ENCODE results near the gene NFATC1. TPM values are rescaled to one million over a fixed set of nuclear protein-coding genes. Genes with fewer than 3 reads are reported as not detected.

Gene NFATC1
- total RNA-seq, 1 donor from 2014 or later, result 35.4 TPM

DNA sequence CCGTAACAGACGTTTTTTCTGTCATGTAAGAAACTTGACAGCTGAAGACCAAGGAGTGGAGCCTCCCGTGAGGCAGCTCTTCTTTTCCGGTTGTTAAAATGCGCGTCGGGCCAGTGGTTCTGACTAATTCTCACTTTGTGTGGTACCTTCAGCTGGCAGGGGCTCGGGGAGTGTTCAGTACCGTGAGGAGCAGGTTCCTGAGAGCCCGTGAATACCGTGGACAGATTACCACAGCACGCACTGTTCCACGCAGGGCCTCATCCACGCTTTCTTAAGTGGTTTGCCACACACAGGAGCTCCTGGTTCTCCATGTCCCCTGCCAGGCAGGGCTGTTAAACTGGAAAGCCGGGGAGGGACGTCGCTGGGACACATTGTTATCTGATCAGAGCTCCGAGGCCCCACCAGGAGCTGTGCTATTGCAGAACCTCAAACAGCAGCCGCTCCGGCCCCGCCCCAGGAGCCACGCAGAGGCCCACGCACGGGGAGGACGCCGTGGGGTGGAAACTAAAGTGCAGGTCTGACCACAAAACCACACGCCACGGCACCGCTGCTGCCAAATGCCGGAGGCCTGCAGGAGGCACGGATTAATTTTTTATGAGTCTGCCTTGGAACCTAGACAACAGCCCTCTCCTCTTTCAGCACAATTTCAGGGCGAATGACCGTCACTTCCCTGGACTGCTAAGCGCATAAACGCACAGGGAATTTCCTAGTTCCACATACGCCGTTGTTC is 43.3 kb downstream of the NFATC1 start:
- no peak for DNase-seq (ENCODE audit: low spot score)

DNA sequence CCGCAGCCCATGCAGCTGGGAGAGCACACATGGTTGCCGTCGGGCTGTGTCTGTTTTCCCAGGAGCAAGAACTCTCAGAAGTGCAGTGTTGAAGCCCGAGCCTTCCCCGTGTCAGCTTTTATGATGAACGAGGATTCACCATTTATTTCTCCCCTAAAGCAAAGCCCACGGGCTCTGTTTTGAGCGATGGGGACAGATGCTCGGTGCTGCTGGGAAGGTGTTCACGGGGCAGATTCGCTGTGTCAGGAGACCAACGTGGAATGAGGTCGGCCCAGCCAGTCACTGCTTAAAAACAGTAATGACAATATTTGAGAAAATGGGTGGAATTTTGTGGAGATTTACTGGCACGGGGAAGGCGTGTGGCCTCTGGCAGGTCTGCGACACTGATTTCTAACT is 43.9 kb downstream of the NFATC1 start:
- DNase-seq (ENCODE audit: low spot score), result no peak

DNA sequence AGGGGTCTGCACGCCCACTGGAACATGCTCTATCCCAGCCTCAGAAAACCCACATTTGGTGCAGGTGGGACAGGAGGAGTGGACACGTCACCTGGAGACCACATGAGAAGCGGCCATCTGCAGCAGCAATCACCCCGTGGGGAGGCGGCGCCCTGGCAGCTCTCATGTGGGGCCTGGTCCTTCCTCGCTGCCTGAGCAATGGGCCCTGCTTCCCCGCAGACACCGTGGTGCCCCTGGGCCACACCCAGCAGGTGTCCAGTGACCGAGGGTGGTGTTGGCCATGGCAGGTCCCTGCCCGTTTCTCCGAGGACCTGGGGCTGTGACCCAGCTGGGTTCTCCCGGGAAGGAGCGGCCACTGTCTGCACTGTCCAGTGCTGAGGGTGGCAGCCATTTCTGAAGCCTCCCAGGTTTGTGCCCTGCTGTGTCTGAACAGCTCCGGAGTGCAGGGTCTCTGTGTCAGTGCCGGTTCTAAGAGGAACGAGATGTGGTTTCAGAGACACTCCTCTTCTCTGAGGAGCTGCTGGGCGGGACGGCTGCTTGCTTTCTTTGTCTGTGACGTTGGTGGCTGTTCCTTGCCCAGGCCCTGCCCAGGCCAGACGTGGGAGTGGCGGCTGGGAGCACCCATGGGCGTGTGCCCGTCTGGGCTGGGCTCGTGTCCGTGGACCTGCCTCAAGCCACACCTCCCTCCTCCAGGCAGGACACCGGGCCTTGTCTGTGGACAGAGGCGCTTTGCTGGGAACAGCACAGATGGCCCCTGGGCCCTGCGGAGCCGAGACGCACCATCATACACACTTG is 44.8 kb downstream of the NFATC1 start:
- no peak for DNase-seq (ENCODE audit: low spot score)

GRCh38 chr18:79441420-79441819 is 45.7 kb downstream of the NFATC1 start:
- no peak for DNase-seq (ENCODE audit: low spot score)

GRCh38 chr18:79442508-79443221 is 46.9 kb downstream of the NFATC1 start:
- no peak for DNase-seq (ENCODE audit: low spot score)

DNA sequence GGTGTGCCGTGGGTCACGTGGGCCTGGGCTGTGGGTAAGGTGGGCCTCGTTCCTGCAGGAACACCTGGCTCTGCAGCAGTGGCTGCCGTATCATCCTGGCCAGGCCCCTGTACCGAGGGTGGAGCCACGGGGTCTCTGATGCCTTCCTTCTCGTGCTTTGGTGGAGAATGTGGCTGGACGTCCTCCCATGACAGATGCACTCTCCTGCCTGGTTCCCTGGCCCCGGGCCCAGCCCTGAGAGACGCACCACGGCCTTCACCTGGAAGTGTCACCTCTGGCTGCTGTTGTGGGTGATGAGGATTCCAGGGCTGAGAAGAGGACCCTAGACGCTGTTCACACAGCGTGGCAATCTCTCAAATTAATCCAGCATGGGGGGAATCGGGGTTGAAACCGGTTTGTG is 49.5 kb downstream of the NFATC1 start:
- DNase-seq (ENCODE audit: low spot score), result no peak

DNA sequence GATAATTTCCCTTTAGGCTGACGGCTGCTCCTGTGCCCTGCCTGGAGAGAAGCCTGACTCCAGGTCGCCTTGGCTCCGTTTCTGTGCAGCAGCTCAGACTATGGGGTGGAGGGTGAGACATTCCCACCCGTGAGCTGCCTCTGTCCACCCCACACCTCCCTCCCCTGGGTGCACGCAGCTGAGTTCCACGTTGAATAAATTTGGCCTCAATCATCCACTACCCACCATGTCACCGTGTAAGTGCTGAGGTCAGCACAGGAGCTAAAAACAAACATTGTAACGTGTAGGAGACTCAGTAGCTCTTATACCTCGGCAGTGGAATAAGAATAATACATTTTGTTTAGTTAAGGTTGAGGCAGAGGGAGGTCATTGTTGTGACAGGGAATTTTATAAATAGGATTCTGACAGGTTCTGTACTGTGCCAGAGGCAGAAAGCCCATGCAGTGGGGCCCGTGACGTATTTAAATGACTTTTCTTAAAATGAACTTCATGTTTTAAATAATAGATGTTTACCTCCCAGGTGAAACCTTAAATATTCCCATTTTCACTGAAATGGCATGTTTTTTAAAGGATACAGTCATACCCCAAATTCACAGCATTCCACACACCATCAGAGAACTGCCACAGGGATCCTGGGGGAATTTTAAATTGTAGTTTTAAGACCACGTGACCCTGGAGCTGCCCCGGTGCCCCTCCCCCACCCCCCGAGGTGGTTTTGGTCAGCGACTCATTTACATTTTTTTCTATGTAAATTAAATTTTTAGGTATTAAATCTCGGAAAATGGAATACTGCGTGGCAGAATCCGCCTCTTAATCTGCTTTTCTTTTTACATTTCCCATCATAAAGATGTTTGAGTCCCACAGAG is 50.2 kb downstream of the NFATC1 start:
- DNase-seq (ENCODE audit: low spot score), result no peak

DNA sequence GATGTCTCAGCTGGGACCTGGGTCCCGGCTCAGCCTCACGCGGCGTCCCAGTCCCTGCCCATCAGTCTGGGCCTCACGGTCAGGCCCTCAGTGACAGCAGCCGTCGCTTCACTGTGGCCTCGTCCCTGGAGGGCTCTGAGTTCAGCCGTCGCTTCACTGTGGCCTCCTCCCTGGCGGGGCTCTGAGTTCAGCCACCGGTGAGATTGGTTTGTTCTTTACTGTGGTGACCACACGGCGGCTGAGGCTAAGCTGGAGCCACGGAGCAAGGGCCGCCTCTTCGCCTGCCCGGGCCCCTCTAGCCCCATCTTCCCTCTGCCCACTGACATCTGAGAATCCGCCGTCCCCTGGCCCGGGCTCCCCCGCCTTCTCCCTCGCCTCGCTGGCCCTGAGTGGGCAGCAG is 51.2 kb downstream of the NFATC1 start:
- no peak for DNase-seq (ENCODE audit: low spot score)

DNA sequence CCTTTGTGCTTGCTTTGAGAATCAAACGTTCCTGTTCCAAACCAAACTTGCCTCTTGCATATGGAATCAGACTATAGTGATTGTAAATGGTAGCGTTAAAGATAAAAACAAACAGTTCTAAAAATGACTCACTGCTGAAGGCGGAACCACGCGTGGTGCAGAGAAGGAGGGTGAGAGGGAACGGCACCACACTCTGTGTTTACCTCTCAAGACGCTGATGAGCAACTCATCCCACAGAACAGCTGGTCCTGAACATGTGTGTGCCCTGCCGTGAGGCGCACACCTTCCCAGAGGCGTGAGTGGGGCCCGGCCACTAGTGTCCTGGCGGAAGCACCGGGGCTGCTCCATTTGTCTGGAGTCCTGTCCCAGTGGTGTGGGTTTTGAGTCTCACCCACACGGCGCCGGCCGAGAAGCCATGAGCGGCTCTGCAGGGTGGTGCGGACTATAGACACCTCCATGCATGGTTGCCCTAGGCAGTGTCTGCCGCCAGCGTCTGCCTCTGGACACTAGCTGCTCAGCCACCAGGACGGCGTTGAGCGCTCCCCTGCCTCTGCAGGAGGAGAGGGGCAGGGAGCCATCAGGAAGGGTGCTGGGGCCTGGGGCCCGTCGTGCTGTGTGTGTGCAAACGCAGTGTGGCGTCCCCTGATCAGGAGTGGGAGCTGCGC is 52.1 kb downstream of the NFATC1 start:
- DNase-seq (ENCODE audit: low spot score), result no peak

GRCh38 chr18:79448621-79449020 is 52.9 kb downstream of the NFATC1 start:
- DNase-seq (ENCODE audit: low spot score), result no peak

- no peak for DNase-seq (ENCODE audit: low spot score)
These were observed 54.0 kb downstream of the NFATC1 start for GRCh38 chr18:79449551-79450288.

DNA sequence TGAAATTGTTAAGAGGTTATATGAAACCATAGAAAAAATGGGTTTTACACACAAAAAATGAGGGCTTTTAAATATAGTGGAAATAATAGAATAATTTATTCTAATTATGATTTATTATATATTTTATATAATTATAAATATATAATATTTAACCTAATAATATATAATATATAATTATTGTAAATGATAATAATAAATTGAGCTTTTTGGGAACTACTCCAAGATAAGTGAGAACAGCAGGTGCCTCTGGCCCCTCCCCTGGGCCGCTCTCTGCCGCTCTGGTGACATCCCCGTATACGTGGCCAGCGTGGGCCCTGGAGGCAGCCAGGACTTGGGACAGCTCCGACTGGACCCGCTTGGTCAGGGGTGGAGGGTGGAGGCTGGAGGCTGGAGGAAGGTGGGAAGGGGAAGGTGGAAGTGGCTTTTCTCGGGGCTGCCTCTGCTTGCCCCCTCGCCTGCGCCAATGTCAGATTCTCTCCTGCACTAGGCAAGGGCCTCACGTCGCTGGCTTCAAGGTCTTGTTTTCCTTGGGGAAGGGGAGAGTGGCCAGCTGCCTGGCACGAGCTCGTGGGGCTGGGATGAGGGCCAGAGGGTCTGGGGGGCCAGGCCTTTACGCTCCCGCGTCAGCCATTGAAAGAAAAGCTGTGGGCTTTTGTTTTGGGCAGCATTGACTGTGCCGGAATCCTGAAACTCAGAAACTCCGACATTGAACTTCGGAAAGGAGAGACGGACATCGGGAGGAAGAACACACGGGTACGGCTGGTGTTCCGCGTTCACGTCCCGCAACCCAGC is 54.8 kb downstream of the NFATC1 start:
- DNase-seq (ENCODE audit: low spot score), result no peak

DNA sequence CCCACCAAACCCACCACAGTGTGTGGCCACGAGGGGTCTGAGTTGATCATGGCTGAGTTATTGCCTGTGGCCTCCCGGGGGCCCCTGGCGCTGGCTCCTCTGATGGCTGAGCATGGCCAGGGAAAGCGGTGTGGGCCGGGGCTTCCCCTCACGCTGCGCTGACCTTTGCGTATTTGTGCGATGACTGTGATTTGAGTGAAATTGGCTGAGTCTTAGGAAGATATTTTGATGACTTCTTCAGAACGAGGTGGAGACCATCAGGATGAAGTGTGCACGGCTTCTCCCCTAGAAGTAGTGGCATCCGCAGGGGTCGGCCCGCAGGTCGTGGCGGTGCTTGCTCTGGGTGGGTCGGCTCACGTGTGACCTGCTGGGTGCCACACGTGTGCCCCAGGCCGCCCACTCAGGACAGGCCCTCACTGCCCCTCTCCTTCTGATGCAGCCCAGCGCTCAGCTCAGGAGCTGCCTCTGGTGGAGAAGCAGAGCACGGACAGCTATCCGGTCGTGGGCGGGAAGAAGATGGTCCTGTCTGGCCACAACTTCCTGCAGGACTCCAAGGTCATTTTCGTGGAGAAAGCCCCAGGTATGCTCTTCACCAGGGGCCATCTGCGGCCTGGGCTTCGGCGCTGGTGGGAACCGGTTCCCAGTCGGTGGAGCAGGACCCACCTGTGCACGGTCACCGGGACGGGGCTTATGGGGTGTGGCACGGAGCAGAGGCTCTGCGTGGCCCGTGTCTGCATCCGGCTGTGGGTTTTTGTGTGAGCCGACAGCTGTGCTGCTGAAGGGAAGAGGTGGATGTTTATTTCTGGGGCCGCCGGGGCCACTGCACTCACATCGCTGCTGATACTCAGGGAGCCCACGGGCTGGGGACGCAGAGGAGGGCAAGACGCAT is 55.8 kb downstream of the NFATC1 start:
- no peak for DNase-seq (ENCODE audit: low spot score)

DNA sequence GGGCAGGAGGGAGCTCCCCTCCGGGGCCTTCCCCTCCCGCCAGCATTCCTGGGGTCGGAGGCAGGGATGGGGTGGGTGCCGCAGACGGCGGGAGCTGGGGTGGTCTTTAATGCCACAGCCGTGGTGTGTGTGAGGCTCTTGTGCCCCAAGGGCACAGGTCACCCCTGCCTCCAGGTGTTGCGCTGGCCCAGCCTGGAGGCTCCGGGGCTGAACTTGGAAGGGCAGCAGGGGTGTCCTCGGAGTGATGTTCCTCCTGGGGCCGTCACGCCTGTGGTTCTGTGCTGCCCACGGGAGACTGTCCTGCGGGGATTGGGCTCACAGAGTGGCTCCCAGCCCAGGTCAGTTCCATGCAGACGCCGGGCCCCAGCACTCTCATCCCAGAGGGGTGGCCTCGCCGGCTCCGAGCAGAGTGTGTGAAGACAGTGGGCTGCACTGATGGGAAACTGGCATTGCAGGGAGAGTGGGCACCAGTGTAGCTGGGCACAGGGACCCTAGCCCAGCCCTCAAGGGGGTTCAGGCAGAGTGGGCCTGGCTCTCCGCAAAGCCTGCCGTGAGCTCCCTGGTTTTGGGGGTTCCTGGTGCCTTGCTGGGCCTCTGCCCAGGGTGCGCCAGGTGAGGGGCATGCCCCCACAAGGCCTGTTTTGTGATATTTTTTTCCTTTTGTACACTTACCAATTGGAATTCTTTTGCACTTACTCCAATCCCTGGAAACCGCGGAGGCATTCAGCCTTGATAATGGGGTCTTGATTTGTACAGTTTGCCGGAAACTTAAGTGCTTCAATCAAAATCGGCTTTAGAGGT is 56.7 kb downstream of the NFATC1 start:
- no peak for DNase-seq (ENCODE audit: low spot score)

GRCh38 chr18:79452991-79453645 is 57.4 kb downstream of the NFATC1 start:
- no peak for DNase-seq (ENCODE audit: low spot score)

Measured in mesenteric fat pad (tissue), 1 donor.